Stomach (tissue), 9 donors: ENCODE measurements around the gene PITX2. TPM values are rescaled to one million over a fixed set of nuclear protein-coding genes. Genes with fewer than 3 reads are reported as not detected.

Experiments
- DNase-seq, 2 donors: peaks; one replicate each; pipeline versions ENCODE4 v3.0.0 to v3.0.0-alpha.2; 2013 to 2019
- H3K27ac ChIP-seq, 5 donors: fragments of 200-600 bp in 4 of 5; sonication (generic) in 4 of 5; one replicate each; pipeline ENCODE4 v1.5.1; 2013 to 2019; ENCODE audit warnings: mild to moderate bottlenecking in 1 of 5, moderate library complexity in 1 of 5
- H3K27me3 ChIP-seq, 3 donors: fragments of 200-600 bp; sonication (generic); one replicate each; pipeline ENCODE4 v1.5.1; 2017 to 2019; ENCODE audit warnings: mixed run types in 1 of 3
- H3K36me3 ChIP-seq, 4 donors: fragments of 200-600 bp; sonication (generic); 1 replicate in 3 of 4; 2 replicates in 1 of 4; pipeline ENCODE4 v1.5.1; 2016 to 2019
- H3K4me1 ChIP-seq, 4 donors: fragments of 200-600 bp; sonication (generic); one replicate each; pipeline ENCODE4 v1.5.1; 2016 to 2019
- H3K4me3 ChIP-seq, 4 donors: fragments of 200-600 bp; sonication (generic) in 3 of 4; one replicate each; pipeline ENCODE4 v1.5.1; 2016 to 2019; ENCODE audit warnings: mild to moderate bottlenecking in 1 of 4
- H3K9me3 ChIP-seq, 4 donors: fragments of 200-600 bp; sonication (generic); one replicate each; pipeline ENCODE4 v1.5.1; 2016 to 2019
- CTCF ChIP-seq, 7 experiments: fragments of 450-650 bp in 4 of 7; fragments of 200-600 bp in 3 of 7; sonication (generic) in 3 of 7; IDR thresholded peaks; one replicate each; pipeline ENCODE4 v1.5.1; 2016 to 2019; ENCODE audit warnings: antibody characterized with exemption in 7 of 7, control low read depth in 2 of 7, mild to moderate bottlenecking in 1 of 7
- EP300 ChIP-seq: sonication (generic); formaldehyde crosslinking; IDR thresholded peaks from one replicate; pipeline ENCODE4 v1.6.1; 2017; ENCODE audit warnings: antibody characterized with exemption
- POLR2A ChIP-seq, 4 donors: fragments of 450-650 bp; IDR thresholded peaks; one replicate each; pipeline ENCODE4 v1.6.1; 2016; ENCODE audit warnings: antibody characterized with exemption in 4 of 4, control low read depth in 2 of 4, mild to moderate bottlenecking in 1 of 4, moderate library complexity in 1 of 4
- POLR2AphosphoS5 ChIP-seq, 3 donors: sonication (generic); formaldehyde crosslinking; IDR thresholded peaks; one replicate each; pipeline ENCODE4 v1.6.1; 2016; ENCODE audit warnings: antibody characterized with exemption in 3 of 3
- WGBS, 5 donors: extraction: QIAGEN DNeasy Blood & Tissue Kit in 3 of 5; methylation state at CpG; one replicate each; pipeline versions ENCODE4 v1.1.5 to v1.1.7; 2013 to 2018; 5-methylcytosine and 5-hydroxymethylcytosine counted together
- intact Hi-C: fragments of 100-400 bp; cut with DNase I; formaldehyde crosslinking; loops from one replicate; pipeline ENCODE4 v1.15.1; 2023; ENCODE audit warnings: low total_unique reads
- polyA plus RNA-seq, 3 donors: library from polyadenylated mRNA; stranded (reverse); fragments of 200-250 nt; gene quantifications; one replicate each; pipeline ENCODE4 v1.2.3, GENCODE V29; 2013
- total RNA-seq, 5 donors: library from RNA; depleted of rRNA; stranded (reverse); fragments of >200 nt; gene quantifications; one replicate each; pipeline versions ENCODE4 v1.1.0 to v1.2.3, GENCODE V29; 2014 to 2016
- donor health status: healthy with polysubstance abuse.
- donor health status: Bipolar disorder and iron deficiency.
- donor health status: healthy.

Gene PITX2
- total and polyA plus RNA-seq, 8 donors: 0.53 to 2.6 (median 1.1) TPM; not detected in 5

- Histone ChIP-seq H3K27ac (no peak overlapping the region), H3K36me3 (no peaks in the 10 kb centered on the region), H3K4me3 (no peak overlapping the region), H3K9me3 (peaks cover 0 to 5% (median 0%) of the 10 kb centered on the region in 4 donors), H3K27me3 (peaks cover 6 to 69% (median 57%) of the 10 kb centered on the region in 3 donors), H3K4me1 (peaks cover 11 to 16% (median 15%) of the 10 kb centered on the region in 4 donors)
- no peak for TF ChIP-seq EP300
- 18 to 29% (median 21%) methylated on average over 6 of the region's 6 CpGs for WGBS, 5 donors
- intact Hi-C loops: no loop called here
- no peak for DNase-seq
These were observed 13.7 kb downstream of the PITX2 start for GRCh38 chr4:110609044-110609750.

- Histone ChIP-seq H3K36me3 (no peaks in the 10 kb centered on the region), H3K4me1 (no peaks in the 10 kb centered on the region), H3K27ac (no peak overlapping the region), H3K4me3 (no peak overlapping the region), H3K9me3 (no peaks in the 10 kb centered on the region), H3K27me3 (peaks cover 0 to 38% (median 16%) of the 10 kb centered on the region in 3 donors)
- DNase-seq: no peak
- WGBS, 5 donors: 31 to 67% (median 58%) methylated on average over 1 of the region's 1 CpG
- intact Hi-C loops: no loop called here
- TF ChIP-seq POLR2AphosphoS5 (IDR thresholded peaks at IDR 0.05): no peak
- TF ChIP-seq EP300: no peak
- TF ChIP-seq POLR2A (IDR thresholded peaks at IDR 0.05): no peak
- no peak for TF ChIP-seq CTCF (IDR thresholded peaks at IDR 0.05)
These were observed 17.8 kb downstream of the PITX2 start for GRCh38 chr4:110605077-110605476.

DNA sequence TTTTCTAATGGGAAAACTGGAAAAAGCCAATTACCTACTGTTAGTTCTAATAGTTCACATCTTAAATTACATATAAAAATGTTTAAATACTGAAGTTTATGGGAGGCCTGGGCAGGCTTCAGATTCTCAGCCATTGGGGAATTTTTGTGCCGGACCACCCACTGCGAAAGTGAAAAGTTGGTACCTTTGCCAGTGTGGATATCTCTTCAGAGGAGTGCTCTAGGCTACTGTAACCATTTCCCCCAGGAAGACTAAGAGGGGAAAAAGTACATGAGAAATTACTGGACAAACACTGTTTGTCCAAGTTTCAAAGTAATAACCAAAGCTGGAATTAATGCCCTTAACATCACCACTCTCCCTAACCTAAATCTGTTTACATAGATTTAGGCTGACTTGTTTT lies 20.8 kb downstream of the PITX2 start:
- no peak for DNase-seq
- TF ChIP-seq CTCF (IDR thresholded peaks at IDR 0.05) (no peak), EP300 (no peak), POLR2A (IDR thresholded peaks at IDR 0.05) (no peak), POLR2AphosphoS5 (IDR thresholded peaks at IDR 0.05) (no peak)
- intact Hi-C loops: no loop called here
- Histone ChIP-seq H3K4me3 (no peak overlapping the region), H3K27ac (no peak overlapping the region), H3K27me3 (peaks cover 0 to 14% (median 0%) of the 10 kb centered on the region in 3 donors), H3K36me3 (no peaks in the 10 kb centered on the region), H3K4me1 (no peaks in the 10 kb centered on the region), H3K9me3 (peaks cover 0 to 6% (median 1%) of the 10 kb centered on the region in 4 donors)
- 91 to 98% (median 92%) methylated on average over 2 of the region's 2 CpGs for WGBS, 5 donors

DNA sequence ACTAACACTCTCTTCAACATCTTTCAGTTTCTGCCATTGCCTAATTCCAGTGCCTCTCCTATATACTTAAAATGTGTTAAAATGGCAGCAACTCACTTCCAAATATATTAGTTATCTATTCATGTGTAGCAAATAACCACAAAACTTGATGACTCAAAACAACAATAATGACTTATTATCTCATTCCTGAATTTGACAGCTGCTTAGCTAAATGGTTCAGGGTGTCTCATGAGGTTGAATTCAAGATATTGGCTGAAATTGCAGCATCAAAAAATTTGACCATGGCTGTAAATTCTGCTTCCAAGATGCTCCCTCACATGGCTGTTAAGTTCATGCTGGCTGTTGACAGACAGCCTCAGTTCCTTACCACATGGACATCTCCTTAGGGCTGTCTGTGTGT lies 25.3 kb downstream of the PITX2 start:
- Histone ChIP-seq H3K9me3 (peaks cover 0 to 21% (median 15%) of the 10 kb centered on the region in 4 donors), H3K4me3 (no peak overlapping the region), H3K27ac (no peak overlapping the region), H3K36me3 (no peaks in the 10 kb centered on the region), H3K4me1 (no peaks in the 10 kb centered on the region), H3K27me3 (peaks cover 0 to 14% (median 0%) of the 10 kb centered on the region in 3 donors)
- intact Hi-C loops: no loop called here
- DNase-seq: no peak
- TF ChIP-seq POLR2A (IDR thresholded peaks at IDR 0.05) (no peak), POLR2AphosphoS5 (IDR thresholded peaks at IDR 0.05) (no peak), CTCF (IDR thresholded peaks at IDR 0.05) (no peak), EP300 (no peak)

DNA sequence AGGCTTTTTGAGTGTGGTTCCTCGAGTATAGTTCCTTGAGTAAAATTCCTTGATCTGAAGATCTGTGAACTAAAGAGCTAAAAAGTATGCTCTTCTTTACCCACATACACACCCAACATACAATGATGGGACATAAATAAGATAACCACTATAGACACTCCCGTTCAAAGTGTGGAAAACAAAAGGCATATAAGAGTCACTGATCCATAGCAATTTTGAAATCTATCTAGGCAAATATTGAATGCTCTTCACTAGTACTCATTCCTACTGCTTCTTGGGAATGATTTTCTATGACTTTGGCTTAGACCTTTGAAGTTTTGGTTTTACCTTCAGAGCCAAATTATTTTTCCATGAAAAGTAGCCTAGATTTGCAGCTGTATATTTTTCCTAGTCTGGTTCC lies 26.4 kb downstream of the PITX2 start:
- TF ChIP-seq EP300: no peak
- no peak for TF ChIP-seq POLR2AphosphoS5 (IDR thresholded peaks at IDR 0.05)
- TF ChIP-seq POLR2A (IDR thresholded peaks at IDR 0.05): no peak
- no peak for TF ChIP-seq CTCF (IDR thresholded peaks at IDR 0.05)
- WGBS, 5 donors: 80 to 92% (median 85%) methylated on average over 2 of the region's 2 CpGs
- intact Hi-C loops: no loop called here

More for the DNA sequence above, 26.4 kb downstream of the PITX2 start:
- no peak for DNase-seq
- Histone ChIP-seq H3K4me1 (no peaks in the 10 kb centered on the region), H3K9me3 (peaks cover 0 to 21% (median 15%) of the 10 kb centered on the region in 4 donors), H3K27ac (no peak overlapping the region), H3K27me3 (peaks cover 0 to 14% (median 0%) of the 10 kb centered on the region in 3 donors), H3K4me3 (no peak overlapping the region), H3K36me3 (no peaks in the 10 kb centered on the region)
